GM18867 (cell line): ENCODE data around the gene JMJD1C.

Source experiments
- ATAC-seq: cut with Tn5 transposase; IDR thresholded peaks from one replicate; pipeline ENCODE4 v1.9.1; 2021; ENCODE audit warnings: mild to moderate bottlenecking, moderate library complexity; ENCODE audit not compliant: unreplicated experiment

Gene JMJD1C

DNA sequence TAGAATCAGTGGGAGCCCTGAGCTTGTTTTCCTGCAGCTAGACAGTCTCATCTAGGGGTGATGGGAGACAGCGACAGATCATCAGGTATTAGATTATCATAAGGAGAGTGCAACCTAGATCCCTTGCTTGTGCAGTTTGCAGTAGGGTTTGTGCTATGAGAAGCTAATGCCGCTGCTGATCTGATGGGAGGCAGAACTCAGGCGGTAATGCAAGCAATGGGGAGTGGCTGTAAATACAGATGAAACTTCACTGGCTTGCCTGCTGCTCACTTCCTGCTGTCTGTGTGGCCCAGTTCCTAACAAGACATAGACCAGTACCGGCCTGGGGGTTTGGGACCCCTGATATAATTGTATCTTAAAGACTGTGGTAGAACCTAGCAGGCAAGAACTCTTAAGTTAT lies 315.0 kb downstream of the JMJD1C start:
- ATAC-seq = no peak

GRCh38 chr10:63146503-63146902 lies 319.3 kb downstream of the JMJD1C start:
- no peak for ATAC-seq

DNA sequence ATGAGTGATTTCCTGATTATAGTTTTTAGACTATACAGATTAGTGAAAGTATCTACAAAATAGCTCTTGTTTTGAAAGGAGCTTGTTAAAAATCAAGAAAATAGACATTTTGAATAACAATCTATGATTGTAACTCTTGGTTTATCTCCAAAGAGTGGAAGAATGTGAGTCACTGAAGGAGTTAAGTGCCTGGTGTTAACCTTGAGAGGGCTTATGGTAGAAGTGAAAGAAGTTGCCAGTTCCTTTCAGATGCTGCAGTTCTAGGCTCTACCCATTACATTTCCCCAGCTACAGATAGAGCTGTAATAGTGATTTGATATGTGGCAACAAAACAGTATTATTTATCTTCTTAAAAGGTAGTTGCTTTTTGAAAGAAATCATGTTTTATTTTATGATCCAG lies 320.0 kb downstream of the JMJD1C start:
- peak; percentile 66 for ATAC-seq

DNA sequence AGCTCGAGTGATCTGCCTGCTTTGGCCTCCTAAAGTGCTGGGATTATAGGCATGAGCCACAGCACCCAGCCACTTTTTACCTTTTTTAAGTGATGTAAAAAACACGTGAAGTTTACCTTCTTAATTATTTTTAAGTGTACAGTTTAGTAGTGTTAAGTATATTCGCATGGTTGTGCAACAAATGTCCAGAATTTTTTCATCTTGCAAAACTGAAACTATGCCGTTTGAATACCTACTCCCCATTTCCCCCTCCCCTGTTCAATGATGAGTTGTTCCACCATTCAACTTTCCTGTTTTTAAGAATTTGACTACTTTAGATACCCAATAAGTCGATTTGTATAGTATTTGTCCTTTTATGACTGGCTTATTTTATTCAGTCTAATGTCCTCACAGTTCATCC lies 321.8 kb downstream of the JMJD1C start:
- no peak for ATAC-seq

DNA sequence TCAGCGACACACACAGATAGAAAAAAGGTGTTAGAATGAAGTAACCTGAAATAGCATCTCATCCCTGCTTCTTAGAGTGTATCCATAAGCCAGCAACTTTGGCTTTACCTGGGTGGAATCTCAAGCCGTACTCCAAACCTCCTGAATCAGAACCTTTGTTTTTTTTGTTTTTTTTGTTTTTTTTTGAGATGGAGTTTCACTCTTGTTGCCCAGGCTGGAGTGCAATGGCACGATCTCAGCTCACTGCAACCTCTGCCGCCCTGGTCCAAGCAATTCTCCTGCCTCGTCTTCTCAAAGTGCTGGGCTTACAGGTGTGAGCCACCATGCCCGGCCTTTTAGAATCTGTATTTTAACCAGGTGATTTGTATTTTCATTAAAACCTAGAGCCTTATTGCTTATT lies 323.6 kb downstream of the JMJD1C start:
- no peak for ATAC-seq

GRCh38 chr10:63140077-63140476 lies 325.7 kb downstream of the JMJD1C start:
- no peak for ATAC-seq

DNA sequence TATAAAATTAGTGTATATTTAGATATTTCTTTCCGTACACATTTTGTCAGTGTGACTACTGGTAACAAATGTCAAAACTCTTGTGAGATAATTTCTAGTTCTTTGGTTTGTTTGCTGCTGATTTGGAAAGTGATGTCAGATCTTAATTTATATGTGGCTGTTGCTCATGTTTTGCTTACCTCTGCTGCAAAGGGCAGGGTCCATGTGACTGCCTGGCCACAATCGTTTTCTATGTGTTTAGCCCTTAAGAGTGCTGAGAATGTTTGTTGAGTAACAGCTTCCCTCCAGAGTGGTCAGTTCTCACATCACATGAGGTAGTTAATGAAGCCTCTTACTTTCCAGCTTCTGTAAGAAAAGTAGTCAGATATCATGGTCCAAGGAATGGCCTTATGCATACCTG lies 328.5 kb downstream of the JMJD1C start:
- ATAC-seq = no peak

DNA sequence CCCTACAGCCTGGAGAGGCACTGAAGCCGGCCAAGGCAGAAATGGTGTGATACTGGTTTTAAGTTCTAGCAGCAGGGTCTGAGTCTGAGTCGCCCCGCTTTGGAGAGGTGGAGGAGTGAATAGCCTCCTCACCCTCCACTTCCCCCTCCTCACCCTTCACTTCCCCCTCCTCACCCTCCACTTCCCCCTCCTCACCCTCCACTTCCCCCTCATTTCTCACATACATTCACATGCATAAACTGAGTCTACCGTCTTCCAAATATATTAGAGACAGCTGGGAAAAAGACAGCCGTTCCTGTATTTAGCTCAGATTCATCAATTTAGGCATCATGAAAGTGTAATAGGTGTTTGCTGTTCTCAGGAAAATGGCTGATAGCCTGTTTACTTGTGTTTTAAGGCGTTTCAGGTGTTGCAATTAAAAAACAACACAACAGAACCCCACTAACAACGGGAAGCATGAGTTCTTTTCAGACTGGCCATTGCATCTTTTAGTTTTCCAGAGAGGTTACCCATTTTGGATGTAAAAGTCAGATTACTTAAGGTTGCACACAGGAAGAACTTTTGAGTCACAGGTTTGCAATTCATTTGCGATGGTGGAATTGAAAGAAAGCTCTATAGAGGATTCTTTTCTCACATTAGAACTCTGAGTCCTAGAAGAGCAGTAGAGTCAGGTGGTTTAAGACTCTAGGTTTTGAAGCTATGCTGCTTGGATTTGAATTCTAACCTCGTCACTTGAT lies 331.8 kb downstream of the JMJD1C start:
- no peak for ATAC-seq

DNA sequence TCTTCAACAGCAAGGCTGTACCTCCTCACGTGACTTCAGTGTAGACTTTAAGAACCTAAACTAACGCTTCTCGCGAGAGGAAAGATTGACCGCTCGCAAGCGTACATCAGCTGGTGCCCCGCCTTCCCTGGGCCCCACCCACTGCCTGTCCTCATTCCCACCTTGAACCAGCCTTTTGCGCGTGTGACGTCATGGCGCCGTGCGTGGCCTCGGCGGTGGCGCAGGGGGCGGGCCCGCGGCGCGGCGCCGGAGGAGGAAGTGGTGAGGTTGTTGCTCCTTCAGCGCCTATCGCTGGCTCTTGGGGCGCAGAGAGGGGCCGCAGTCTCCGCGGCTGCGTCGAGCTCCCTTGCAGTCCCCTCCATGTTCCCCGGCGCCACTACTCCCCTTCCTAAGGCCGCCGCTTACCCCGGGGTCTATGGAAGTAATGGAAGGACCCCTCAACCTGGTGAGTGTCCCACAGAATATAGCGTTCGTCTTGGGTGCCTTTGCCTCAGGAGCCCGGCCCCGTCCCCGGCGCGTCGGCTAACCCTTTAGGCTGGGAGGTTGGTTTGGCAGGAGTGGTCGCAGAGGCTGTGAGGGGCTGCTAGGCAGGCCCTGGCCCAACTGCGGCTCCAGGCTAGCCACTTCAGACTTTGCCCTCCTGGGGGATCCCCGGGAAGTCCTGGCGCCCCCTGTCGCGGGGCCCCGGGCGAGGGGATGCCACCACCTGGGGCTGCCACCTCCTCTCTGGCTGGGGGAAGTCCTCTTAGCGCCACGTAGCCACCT lies 332.5 kb downstream of the JMJD1C start, which contains the start of gene NRBF2:
NRBF2 (plus strand) TSS at position 273 of the 765 bp plus-strand sequence; CDS start at position 416, 143 bp downstream.
- ATAC-seq = peak; percentile 95

DNA sequence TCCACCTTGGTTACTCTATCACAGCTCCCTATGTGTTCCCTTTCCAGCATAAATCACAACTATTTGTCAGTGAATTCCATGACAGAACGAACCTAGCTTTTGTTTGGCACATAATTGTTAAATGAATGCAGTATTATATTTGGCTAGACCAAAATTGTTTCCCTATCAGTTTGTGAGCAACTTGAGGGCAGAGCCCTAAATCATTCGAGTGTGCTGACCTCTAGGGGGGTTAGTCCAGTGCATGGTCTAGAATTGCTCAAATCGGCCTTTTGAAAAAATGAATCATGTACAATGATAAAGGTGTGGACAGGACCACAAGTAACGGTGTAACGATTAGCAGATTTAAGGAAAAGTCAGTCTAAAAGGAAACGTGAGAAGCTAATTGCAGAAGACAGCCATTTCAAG lies 333.1 kb downstream of the JMJD1C start:
- no peak for ATAC-seq

DNA sequence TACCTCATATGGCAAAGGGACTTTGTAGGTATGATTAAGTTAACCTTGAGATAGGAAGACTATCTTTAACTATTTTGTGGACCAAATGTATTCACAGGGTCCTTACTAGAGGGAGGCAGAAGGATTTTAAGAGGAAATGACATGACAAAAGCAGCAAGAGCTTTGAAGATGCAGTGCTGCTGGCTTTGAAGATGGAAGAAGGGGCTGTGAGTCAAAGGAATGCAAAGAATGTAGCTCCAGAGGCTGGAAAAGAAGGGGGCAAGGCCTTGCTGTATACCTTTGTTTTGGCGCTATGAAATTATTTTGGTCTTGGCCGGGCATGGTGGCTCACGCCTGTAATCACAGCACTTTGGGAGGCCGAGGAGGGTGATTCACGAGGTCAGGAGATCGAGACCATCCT lies 335.9 kb downstream of the JMJD1C start:
- no peak for ATAC-seq

DNA sequence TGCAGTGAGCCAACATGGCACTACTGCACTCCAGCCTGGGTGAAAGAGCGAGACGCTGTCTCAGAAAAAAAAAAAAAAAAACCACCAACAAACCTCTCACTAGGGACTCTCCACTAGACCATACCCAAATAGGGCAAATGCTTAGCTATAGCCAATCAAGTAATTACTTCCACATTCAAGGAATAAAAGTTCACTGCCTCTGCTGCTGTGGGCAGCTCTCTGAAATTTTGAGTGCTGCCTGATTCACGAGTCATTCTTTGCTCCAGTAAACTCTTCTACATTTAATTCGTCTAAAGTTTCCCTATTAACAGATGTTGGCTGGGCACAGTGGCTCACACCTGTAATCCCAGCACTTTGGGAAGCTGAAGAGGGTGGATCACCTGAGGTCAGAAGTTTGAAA lies 337.3 kb downstream of the JMJD1C start:
- ATAC-seq = no peak

- ATAC-seq = no peak
These were observed 340.3 kb downstream of the JMJD1C start for GRCh38 chr10:63125459-63125858.

- no peak for ATAC-seq
These were observed 341.9 kb downstream of the JMJD1C start for GRCh38 chr10:63123727-63124362.

DNA sequence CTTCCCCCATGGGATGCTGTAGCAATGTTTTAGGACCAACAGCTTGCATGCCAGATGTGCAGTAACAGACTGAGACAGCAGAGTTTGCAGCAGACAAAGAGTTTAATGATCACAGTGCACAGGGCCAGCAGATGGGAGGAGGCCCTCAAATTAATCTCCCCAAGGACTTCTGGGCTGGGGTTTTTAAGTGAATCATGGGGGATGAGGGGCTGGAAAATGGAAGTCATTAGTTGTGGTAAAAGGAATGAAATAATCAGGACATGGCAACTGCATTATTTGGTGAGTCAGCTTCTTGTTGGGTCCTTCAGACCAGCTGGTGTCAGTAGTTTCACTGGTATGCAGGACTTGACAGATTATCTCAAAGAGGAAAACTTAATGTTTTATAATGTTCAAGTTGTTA lies 345.2 kb downstream of the JMJD1C start:
- ATAC-seq = no peak

GRCh38 chr10:63119041-63119440 lies 346.7 kb downstream of the JMJD1C start:
- no peak for ATAC-seq
